ENCODE measurements around the gene IL1RAPL1.

Gene IL1RAPL1

GRCh38 chrX:29229802-29230201, 642.6 kb downstream of the IL1RAPL1 start:
- TF ChIP-seq POLR2AphosphoS5 (IDR thresholded peaks at IDR 0.05; ENCODE audit: low read depth, low read length) (no peak), TAF1 (IDR thresholded peaks at IDR 0.05; ENCODE audit: borderline replicate concordance, insufficient read depth, low read length) (no peak)

- TF ChIP-seq REST (IDR thresholded peaks at IDR 0.05; ENCODE audit: insufficient read depth in 1 of 2, low read depth in 2 of 2, low read length in 2 of 2) (no peak), TAF1 (IDR thresholded peaks at IDR 0.05; ENCODE audit: borderline replicate concordance, insufficient read depth, low read length) (no peak), FOXP2 (optimal IDR thresholded peaks at IDR 0.05; ENCODE audit: borderline replicate concordance, extremely low read depth, extremely low read length, insufficient read depth) (no peak), POLR2AphosphoS5 (IDR thresholded peaks at IDR 0.05; ENCODE audit: low read depth, low read length) (no peak), SIN3A (IDR thresholded peaks at IDR 0.05; ENCODE audit: borderline replicate concordance, insufficient read depth, low read length) (no peak)
These were observed 644.6 kb downstream of the IL1RAPL1 start for GRCh38 chrX:29231800-29232199.

GRCh38 chrX:29233592-29234183, 646.4 kb downstream of the IL1RAPL1 start:
- TF ChIP-seq REST (IDR thresholded peaks at IDR 0.05; ENCODE audit: insufficient read depth in 1 of 2, low read depth in 2 of 2, low read length in 2 of 2) (no peak), POLR2AphosphoS5 (IDR thresholded peaks at IDR 0.05; ENCODE audit: low read depth, low read length) (no peak), TAF1 (IDR thresholded peaks at IDR 0.05; ENCODE audit: borderline replicate concordance, insufficient read depth, low read length) (no peak), SIN3A (IDR thresholded peaks at IDR 0.05; ENCODE audit: borderline replicate concordance, insufficient read depth, low read length) (no peak)

GRCh38 chrX:29237972-29238371, 650.7 kb downstream of the IL1RAPL1 start:
- no peak for TF ChIP-seq SIN3A (IDR thresholded peaks at IDR 0.05; ENCODE audit: borderline replicate concordance, insufficient read depth, low read length)
- no peak for TF ChIP-seq POLR2AphosphoS5 (IDR thresholded peaks at IDR 0.05; ENCODE audit: low read depth, low read length)
- no peak for TF ChIP-seq REST (IDR thresholded peaks at IDR 0.05; ENCODE audit: insufficient read depth in 1 of 2, low read depth in 2 of 2, low read length in 2 of 2)
- no peak for TF ChIP-seq FOXP2 (optimal IDR thresholded peaks at IDR 0.05; ENCODE audit: borderline replicate concordance, extremely low read depth, extremely low read length, insufficient read depth)
- TF ChIP-seq TAF1 (IDR thresholded peaks at IDR 0.05; ENCODE audit: borderline replicate concordance, insufficient read depth, low read length), result no peak

GRCh38 chrX:29241809-29242208, 654.6 kb downstream of the IL1RAPL1 start:
- TF ChIP-seq FOXP2 (optimal IDR thresholded peaks at IDR 0.05; ENCODE audit: borderline replicate concordance, extremely low read depth, extremely low read length, insufficient read depth) (no peak), TAF1 (IDR thresholded peaks at IDR 0.05; ENCODE audit: borderline replicate concordance, insufficient read depth, low read length) (no peak), POLR2AphosphoS5 (IDR thresholded peaks at IDR 0.05; ENCODE audit: low read depth, low read length) (no peak), SIN3A (IDR thresholded peaks at IDR 0.05; ENCODE audit: borderline replicate concordance, insufficient read depth, low read length) (no peak), REST (IDR thresholded peaks at IDR 0.05; ENCODE audit: insufficient read depth in 1 of 2, low read depth in 2 of 2, low read length in 2 of 2) (no peak)

All from PFSK-1 (cell line).